ENCODE results near the gene TTBK2. TPM values are rescaled to one million over a fixed set of nuclear protein-coding genes. Genes with fewer than 3 reads are reported as not detected.

Gene TTBK2
- total RNA-seq, 1 donor from 2014 or later = 23.3 TPM

- Histone ChIP-seq H3K9me3 (replicated peaks) (no peaks in the 10 kb centered on the region), H3K4me1 (no peaks in the 10 kb centered on the region), H3K27ac (replicated peaks) (no peak overlapping the region), H3K36me3 (peaks cover 32% of the 10 kb centered on the region), H3K27me3 (ENCODE audit: low read depth) (no peaks in the 10 kb centered on the region), H3K4me3 (no peak overlapping the region)
- intact Hi-C loops (cut with micrococcal nuclease) = no loop called here
- no peak for TF ChIP-seq CTCF (IDR thresholded peaks at IDR 0.05; ENCODE audit: borderline replicate concordance)
- DNase-seq = no peak
These were observed 133.6 kb downstream of the TTBK2 start for GRCh38 chr15:42786978-42787377.

- no peaks in the 10 kb centered on the region for H3K27me3 ChIP-seq (ENCODE audit: low read depth)
- no peak overlapping the region for H3K4me3 ChIP-seq
- no peaks in the 10 kb centered on the region for H3K9me3 ChIP-seq (replicated peaks)
- intact Hi-C loops (cut with micrococcal nuclease) = no loop called here
- no peak for DNase-seq
- H3K27ac ChIP-seq (replicated peaks) = no peak overlapping the region
- no peaks in the 10 kb centered on the region for H3K4me1 ChIP-seq
- no peak for TF ChIP-seq CTCF (IDR thresholded peaks at IDR 0.05; ENCODE audit: borderline replicate concordance)
- H3K36me3 ChIP-seq = peaks cover 26% of the 10 kb centered on the region
These were observed 135.0 kb downstream of the TTBK2 start for GRCh38 chr15:42785569-42785968.

- Histone ChIP-seq H3K36me3 (peaks cover 24% of the 10 kb centered on the region), H3K27ac (replicated peaks) (no peak overlapping the region), H3K27me3 (ENCODE audit: low read depth) (no peaks in the 10 kb centered on the region), H3K4me1 (no peaks in the 10 kb centered on the region), H3K9me3 (replicated peaks) (no peaks in the 10 kb centered on the region), H3K4me3 (no peak overlapping the region)
- intact Hi-C loops (cut with micrococcal nuclease) = no loop called here
- no peak for TF ChIP-seq CTCF (IDR thresholded peaks at IDR 0.05; ENCODE audit: borderline replicate concordance)
- no peak for DNase-seq
These were observed 135.9 kb downstream of the TTBK2 start for GRCh38 chr15:42784705-42785104.

- H3K9me3 ChIP-seq (replicated peaks) = no peaks in the 10 kb centered on the region
These were observed 137.9 kb downstream of the TTBK2 start for GRCh38 chr15:42782716-42783115.

GRCh38 chr15:42775416-42775815, 145.2 kb downstream of the TTBK2 start:
- Histone ChIP-seq H3K9me3 (replicated peaks) (no peaks in the 10 kb centered on the region), H3K4me1 (peaks cover 15% of the 10 kb centered on the region), H3K4me3 (no peak overlapping the region), H3K36me3 (peaks cover 31% of the 10 kb centered on the region), H3K27ac (replicated peaks) (no peak overlapping the region), H3K27me3 (ENCODE audit: low read depth) (no peaks in the 10 kb centered on the region)
- TF ChIP-seq CTCF (IDR thresholded peaks at IDR 0.05; ENCODE audit: borderline replicate concordance) = no peak
- intact Hi-C loops (cut with micrococcal nuclease) = no loop called here
- no peak for DNase-seq

More at GRCh38 chr15:42782716-42783115, 137.9 kb downstream of the TTBK2 start:
- Histone ChIP-seq H3K4me1 (no peaks in the 10 kb centered on the region), H3K27me3 (ENCODE audit: low read depth) (no peaks in the 10 kb centered on the region), H3K36me3 (peaks cover 19% of the 10 kb centered on the region), H3K27ac (replicated peaks) (no peak overlapping the region), H3K4me3 (no peak overlapping the region)
- no peak for TF ChIP-seq CTCF (IDR thresholded peaks at IDR 0.05; ENCODE audit: borderline replicate concordance)
- intact Hi-C loops (cut with micrococcal nuclease) = no loop called here
- DNase-seq = no peak

GRCh38 chr15:42772901-42773300, 147.7 kb downstream of the TTBK2 start:
- Histone ChIP-seq H3K36me3 (peaks cover 38% of the 10 kb centered on the region), H3K9me3 (replicated peaks) (peaks cover 8% of the 10 kb centered on the region), H3K4me1 (peaks cover 15% of the 10 kb centered on the region), H3K4me3 (no peak overlapping the region), H3K27ac (replicated peaks) (no peak overlapping the region), H3K27me3 (ENCODE audit: low read depth) (no peaks in the 10 kb centered on the region)
- no peak for DNase-seq
- intact Hi-C loops (cut with micrococcal nuclease) = no loop called here
- TF ChIP-seq CTCF (IDR thresholded peaks at IDR 0.05; ENCODE audit: borderline replicate concordance) = no peak
